NCI-H524 (cell line): Measurements from ENCODE around the gene ROBO1.

Experiments
- DNase-seq, 2 experiments: peaks; one replicate each; lab custom pipeline; 2025; lab: John Stamatoyannopoulos, UW

Gene ROBO1

GRCh38 chr3:78844307-78844706, 923.5 kb downstream of the ROBO1 start:
- no peak for DNase-seq

GRCh38 chr3:78839693-78840092, 928.1 kb downstream of the ROBO1 start:
- DNase-seq = no peak

DNA sequence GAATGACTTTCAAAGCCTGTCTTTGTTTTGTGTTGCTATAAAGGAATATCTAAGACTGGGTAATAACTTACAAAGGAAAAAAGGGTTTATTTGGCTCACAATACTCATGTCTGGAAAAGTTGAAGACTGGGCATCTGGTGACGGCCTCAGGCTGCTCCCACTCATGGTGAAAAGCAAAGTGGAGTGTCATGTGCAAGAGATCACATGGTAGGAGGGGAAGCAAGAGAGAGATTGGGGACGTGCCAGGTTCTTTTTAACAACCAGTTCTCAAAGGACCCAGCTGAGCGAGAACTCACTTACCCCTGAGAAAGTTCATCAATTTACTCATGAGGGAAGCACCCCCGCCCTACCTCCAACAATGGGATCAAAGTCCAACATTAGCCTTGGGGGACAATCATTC, 929.4 kb downstream of the ROBO1 start:
- no peak for DNase-seq

GRCh38 chr3:78834910-78835309, 932.9 kb downstream of the ROBO1 start:
- DNase-seq = no peak

GRCh38 chr3:78832785-78833204, 935.0 kb downstream of the ROBO1 start:
- no peak for DNase-seq

DNA sequence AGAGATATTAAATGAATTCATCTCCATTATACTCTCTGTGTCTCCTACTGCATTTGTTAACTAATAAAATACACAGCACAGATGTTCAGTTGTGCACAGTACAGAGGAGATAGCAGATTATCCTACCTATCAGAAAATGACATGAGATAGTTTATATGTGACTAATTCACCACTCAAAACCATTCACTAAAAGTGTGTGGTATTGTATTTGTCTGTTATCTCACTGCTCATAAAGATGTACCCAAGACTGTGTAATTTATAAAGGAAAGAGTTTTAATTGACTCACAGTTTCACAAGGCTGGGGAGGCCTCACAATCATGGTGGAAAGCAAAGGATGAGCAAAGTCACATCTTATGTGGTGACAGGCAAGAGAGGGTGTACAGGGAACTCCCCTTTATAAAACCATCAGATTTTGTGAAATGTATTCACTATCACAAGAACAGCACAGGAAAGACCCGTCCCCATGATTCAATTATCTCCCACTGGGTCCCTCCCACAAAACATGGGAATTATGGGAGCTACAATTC, 936.3 kb downstream of the ROBO1 start:
- DNase-seq = no peak

- no peak for DNase-seq
Measured at GRCh38 chr3:78830470-78830869, 937.3 kb downstream of the ROBO1 start.

DNA sequence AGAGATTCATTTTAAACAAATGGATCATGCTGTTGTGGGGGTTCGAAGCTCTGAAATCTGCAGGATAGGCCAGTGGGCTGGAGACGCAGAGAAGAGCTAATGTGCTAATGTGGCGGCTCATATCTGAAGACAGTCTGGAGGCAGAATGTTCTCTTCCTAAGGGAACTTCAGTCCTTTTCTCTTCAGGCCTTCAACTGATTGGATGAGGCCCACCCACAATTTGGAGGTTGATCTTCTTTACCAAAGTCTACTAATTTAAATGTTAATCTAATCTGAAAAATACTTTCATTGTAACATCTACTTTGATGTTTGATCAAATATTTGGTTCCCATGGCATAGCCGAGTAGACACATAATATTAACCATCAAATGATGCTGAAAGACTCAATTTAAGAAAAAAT, 940.2 kb downstream of the ROBO1 start:
- DNase-seq = no peak

DNA sequence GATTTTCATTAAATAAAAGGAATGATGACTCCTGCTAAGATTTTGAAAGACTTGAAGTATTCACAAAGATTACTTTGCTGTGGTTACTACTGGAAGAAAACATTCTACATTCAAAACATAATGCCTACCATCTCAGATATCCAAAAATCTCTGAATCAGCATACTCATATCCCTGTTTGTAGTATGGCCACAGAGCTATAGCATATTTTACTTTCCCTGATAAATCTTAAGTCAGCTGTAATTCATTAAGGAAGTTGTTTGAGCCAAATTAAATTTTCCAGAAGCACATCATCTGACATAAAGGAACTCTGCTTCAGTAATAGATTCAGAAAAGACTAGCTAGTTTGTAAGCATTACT, 942.0 kb downstream of the ROBO1 start:
- no peak for DNase-seq

GRCh38 chr3:78825118-78825857, 942.5 kb downstream of the ROBO1 start:
- DNase-seq = no peak

GRCh38 chr3:78823859-78824258, 943.9 kb downstream of the ROBO1 start:
- no peak for DNase-seq

- DNase-seq = no peak
Measured at GRCh38 chr3:78823434-78823833, 944.4 kb downstream of the ROBO1 start.

- DNase-seq = no peak
Measured at GRCh38 chr3:78822726-78823125, 945.1 kb downstream of the ROBO1 start.

DNA sequence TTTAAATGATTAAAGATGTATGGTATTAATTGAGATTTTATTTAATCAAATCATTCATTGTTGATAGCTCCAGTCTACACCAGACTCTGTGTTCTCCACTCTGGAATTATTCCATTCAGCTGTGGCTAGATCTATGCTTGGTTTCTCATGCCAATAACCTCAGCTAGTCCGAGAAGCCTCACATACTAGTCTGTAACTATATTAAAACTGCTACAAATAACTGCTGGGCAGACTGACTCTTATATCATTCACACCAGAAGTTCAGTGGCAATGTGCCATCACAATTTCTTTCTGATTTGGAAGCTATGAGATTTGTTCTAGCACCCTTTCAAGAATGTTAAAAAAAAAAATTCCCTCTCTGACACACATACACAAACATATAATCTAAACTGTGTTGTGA, 947.3 kb downstream of the ROBO1 start:
- no peak for DNase-seq

GRCh38 chr3:78818161-78818985, 949.4 kb downstream of the ROBO1 start:
- no peak for DNase-seq

DNA sequence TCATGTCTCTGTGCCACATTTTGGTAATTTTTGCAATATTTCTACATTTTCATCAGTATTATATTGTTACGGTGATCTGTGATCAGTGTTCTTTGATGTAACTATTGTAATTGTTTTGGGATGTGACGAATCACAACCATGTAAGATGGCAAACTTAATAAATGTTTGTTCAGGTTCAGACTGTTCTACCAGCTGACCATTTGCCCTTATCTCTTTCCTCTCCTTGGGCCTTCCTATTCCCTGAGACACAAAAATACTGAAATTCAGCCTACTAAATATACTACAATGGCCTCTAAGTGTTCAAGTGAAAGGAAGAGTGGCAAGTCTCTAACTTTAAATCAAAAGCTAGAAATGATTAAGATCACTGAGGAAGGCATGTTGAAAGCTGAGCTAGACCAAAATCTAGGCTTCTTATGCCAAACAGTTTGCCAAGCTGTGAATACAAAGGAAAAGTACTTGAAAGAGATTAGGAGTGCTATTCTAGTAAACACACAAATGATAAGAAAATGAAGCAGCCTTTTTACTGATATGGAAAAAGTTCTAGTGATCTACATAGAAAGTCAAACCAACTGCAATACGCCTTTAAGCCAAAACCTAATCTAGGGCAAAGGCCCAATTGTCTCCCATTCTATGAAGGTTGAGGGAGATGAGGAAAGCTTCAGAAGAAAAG, 952.8 kb downstream of the ROBO1 start:
- no peak for DNase-seq

DNA sequence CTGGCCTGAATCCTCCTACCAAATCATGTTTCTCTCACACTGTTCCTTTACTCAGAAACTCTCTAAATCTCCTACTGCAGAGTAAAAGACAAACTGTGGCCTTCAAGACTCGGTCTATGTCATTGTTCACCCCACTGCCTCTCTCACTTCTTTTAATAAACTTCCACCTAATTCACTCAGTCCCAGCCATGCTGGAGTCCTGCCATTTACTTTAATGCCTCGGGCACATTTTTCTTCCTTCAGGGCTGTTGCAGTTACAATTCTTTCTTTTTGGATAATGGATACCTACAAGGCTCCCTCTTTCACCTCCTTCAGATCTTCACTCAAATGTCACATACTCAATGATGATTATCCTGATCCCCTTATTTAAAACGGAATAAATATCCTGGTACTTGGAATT, 955.6 kb downstream of the ROBO1 start:
- DNase-seq = no peak

- DNase-seq = peak; percentile 41 to 69
Measured at GRCh38 chr3:78809966-78810365, 957.8 kb downstream of the ROBO1 start.

- DNase-seq = no peak
Measured at GRCh38 chr3:78804251-78805037, 963.4 kb downstream of the ROBO1 start.

- DNase-seq = no peak
Measured at GRCh38 chr3:78802562-78802930, 965.3 kb downstream of the ROBO1 start.

DNA sequence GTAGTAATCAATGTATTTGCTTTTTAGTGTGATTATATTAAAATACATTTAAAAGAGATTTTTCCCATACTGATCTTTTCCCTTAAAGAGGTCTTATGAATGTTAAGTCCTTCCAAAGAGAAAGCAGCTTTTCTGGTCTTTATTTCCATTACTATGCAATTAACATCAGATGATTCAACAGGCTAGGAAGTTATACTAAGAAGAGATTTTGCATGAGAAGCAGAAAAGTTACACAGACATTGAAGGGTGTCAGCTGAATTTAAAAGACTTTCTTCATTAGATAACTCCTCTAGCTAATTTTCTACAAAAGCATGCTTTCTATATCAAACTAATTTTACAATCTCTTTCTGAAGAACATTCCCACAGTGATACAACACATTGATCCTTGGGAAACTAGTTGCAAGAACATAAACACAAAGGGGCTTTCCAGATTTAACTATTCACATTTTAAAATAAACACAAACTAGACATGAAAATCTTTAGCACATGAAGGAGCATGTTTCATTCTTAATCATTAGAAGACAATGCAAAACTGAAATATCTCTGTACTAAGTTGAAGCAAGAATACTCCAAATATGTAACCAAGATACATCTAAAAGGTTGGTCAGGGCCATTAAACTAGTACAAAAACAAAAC, 965.8 kb downstream of the ROBO1 start:
- DNase-seq = no peak
